ENCODE data around the gene KRTAP9-2. TPM values are rescaled to one million over a fixed set of nuclear protein-coding genes. Genes with fewer than 3 reads are reported as not detected.
"Not testable (repeated sequence)": the region's sequence is repeated elsewhere in the genome, so short reads cannot be mapped to it uniquely, and the experiment has no call there.

Gene KRTAP9-2
- total RNA-seq, 2 experiments from 2014 or later = not detected

DNA sequence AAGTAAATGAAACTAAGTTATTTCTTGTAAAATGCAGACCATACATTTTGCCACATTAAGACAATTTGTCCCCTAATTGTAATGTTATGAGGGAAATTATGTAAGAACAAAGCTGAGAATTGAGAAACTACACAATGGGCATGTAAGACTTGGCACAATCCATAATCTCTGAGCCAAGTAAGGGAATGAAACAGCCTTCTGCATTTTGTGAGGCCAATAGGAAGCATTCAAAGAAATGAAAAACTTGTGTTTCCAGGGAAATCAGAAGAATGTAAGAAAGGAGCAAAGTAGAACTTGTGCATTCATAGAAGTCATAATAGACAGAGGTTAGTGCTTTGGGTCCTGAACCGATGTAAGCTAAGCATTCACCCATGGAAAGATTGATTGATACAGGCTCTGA, 24.8 kb downstream of the KRTAP9-2 start:
- H3K27me3 Mint-ChIP-seq = peaks cover 44% of the 10 kb centered on the region
- no peaks in the 10 kb centered on the region for H3K4me1 Mint-ChIP-seq
- no peak overlapping the region for H3K27ac Mint-ChIP-seq
- CTCF ChIA-PET = interaction anchor here (0.9 kb wide), 1 partner anchor 196 kb away, joined by 3 read pairs; no protein-coding TSS in a partner anchor
- ATAC-seq = no peak
- H3K4me3 Mint-ChIP-seq = no peak overlapping the region
- H3K36me3 Mint-ChIP-seq = no peaks in the 10 kb centered on the region
- DNase-seq = no peak
- no peaks in the 10 kb centered on the region for H3K9me3 Mint-ChIP-seq (ENCODE audit: low read depth)

DNA sequence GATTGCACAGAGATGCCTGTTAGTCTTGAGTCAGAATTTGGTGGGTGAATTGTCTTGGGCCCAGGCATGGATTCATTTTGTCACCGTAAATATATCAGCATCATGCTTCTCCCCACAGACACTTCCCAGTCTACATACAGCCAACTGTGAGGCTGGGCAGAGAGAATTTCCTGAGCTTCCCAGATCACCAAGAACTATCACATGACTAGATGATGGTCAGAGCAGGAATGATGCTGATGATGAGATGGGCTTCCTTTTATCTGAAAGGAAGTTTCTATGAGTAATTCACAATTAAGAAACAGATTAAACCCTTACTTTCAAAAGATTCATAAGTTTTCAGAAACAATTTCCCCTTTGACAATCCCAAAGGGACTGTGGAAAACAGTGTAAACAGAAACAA, 28.4 kb downstream of the KRTAP9-2 start:
- no peak overlapping the region for H3K27ac Mint-ChIP-seq
- no peak for DNase-seq
- CTCF ChIA-PET = no interaction called here
- H3K9me3 Mint-ChIP-seq (ENCODE audit: low read depth) = no peaks in the 10 kb centered on the region
- ATAC-seq = no peak
- no peaks in the 10 kb centered on the region for H3K4me1 Mint-ChIP-seq
- no peaks in the 10 kb centered on the region for H3K36me3 Mint-ChIP-seq
- H3K4me3 Mint-ChIP-seq = no peak overlapping the region
- H3K27me3 Mint-ChIP-seq = peaks cover 65% of the 10 kb centered on the region

DNA sequence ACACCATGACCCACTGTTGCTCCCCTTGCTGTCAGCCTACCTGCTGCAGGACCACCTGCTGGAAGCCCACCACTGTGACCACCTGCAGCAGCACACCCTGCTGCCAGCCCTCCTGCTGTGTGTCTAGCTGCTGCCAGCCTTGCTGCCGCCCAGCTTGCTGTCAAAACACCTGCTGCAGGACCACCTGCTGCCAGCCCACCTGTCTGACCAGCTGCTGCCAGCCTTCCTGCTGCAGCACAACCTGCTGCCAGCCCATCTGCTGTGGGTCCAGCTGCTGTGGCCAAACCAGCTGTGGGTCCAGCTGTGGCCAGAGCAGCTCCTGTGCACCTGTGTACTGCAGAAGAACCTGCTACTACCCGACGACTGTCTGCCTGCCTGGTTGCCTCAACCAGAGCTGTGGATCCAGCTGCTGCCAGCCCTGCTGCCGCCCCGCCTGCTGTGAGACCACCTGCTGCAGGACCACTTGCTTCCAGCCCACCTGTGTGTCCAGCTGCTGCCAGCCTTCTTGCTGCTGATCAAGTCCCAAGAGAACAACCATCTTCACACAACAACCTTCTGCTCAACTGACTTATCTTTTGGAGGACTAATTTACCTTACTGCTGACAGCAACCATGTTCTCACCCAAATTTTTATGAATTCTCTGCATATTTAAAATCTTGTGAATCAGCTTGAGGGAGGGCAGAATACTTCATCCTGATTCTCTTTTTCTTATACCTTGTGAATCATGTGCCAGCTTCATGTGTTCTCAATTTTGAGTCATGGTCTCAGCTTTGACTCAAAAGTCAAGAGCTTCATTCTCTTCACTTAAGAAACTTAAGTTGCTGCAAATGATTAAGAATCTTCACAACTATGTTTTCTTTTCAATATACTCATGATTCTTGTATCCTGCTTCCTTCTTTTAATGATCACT, 29.2 kb downstream of the KRTAP9-2 start, which contains the start of gene KRTAP9-9:
KRTAP9-9 (plus strand) TSS at position 4 of the 910 bp plus-strand sequence.
- ATAC-seq; H3K9me3 Mint-ChIP-seq (ENCODE audit: low read depth); H3K4me1 Mint-ChIP-seq; CTCF ChIA-PET; H3K4me3 Mint-ChIP-seq; DNase-seq; H3K36me3 Mint-ChIP-seq; H3K27ac Mint-ChIP-seq: not testable (repeated sequence)
- H3K27me3 Mint-ChIP-seq = peaks cover 66% of the 10 kb centered on the region

DNA sequence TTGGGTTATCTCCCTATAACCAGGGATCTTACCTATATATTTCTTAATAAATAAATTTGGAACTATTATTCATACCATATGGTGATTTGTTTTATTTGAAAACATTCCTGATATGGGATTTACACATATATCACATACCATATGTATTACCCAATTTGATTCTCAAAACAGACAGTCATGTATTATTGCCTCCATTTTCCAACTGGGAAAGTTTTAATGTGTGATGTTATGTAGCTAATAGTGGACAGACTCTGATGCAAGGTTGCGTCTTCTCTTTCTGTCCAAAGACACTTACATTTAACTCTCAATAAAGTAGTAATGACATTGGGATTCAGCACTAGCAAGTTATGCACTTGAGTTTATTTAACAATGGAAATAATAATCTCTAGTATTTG, 29.8 kb downstream of the KRTAP9-2 start:
- no peak overlapping the region for H3K4me3 Mint-ChIP-seq
- H3K36me3 Mint-ChIP-seq = no peaks in the 10 kb centered on the region
- ATAC-seq (no peak), DNase-seq (no peak)
- no peak overlapping the region for H3K27ac Mint-ChIP-seq
- H3K9me3 Mint-ChIP-seq (ENCODE audit: low read depth) = no peaks in the 10 kb centered on the region
- CTCF ChIA-PET = no interaction called here
- H3K4me1 Mint-ChIP-seq = no peaks in the 10 kb centered on the region
- peaks cover 68% of the 10 kb centered on the region for H3K27me3 Mint-ChIP-seq

DNA sequence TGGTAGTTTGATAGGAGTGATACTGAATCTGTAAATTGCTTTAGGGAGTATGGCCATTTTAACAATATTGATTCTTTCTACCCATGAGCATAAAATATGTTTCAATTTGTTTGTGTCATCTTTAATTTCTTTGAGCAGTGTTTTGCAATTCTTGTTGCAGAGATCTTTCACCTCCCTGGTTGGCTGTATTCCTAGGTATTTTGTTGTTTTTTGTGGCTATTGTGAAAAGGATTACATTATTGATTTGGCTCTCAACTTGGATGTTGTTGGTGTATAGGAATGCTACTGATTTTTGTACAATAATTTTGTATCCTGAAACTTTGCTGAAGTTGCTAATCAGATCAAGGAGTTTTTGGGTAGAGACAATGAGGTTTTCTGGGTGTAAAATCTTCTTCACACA, 32.0 kb downstream of the KRTAP9-2 start:
- H3K9me3 Mint-ChIP-seq (ENCODE audit: low read depth) = no peaks in the 10 kb centered on the region
- peaks cover 68% of the 10 kb centered on the region for H3K27me3 Mint-ChIP-seq
- CTCF ChIA-PET = no interaction called here
- no peak overlapping the region for H3K27ac Mint-ChIP-seq
- ATAC-seq (no peak), DNase-seq (no peak)
- H3K4me1 Mint-ChIP-seq = no peaks in the 10 kb centered on the region
- no peak overlapping the region for H3K4me3 Mint-ChIP-seq
- no peaks in the 10 kb centered on the region for H3K36me3 Mint-ChIP-seq

DNA sequence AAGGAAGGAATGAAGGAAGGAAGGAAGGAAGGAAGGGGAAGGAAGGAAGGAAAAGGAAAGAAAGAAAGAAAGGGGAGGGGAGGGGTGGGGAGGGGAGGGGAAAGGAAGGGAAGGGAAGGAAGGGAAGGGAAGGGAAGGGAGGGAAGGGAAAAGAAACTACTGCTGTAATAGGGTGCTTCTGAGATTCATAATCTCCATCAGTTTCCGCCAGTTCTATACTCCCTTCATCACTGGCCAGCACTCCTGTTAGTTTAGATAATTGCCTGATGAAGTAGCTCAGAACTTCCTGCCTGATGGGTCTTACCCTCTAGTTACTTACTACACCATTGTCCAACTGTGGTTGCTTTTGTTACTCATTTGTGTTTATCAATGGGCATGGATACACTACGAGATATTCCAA, 36.8 kb downstream of the KRTAP9-2 start:
- H3K4me1 Mint-ChIP-seq = no peaks in the 10 kb centered on the region
- no peak overlapping the region for H3K4me3 Mint-ChIP-seq
- ATAC-seq (no peak), DNase-seq (no peak)
- H3K36me3 Mint-ChIP-seq = no peaks in the 10 kb centered on the region
- CTCF ChIA-PET = interaction anchor here (0.6 kb wide), 1 partner anchor 27 kb away, joined by 3 read pairs; no protein-coding TSS in a partner anchor
- no peak overlapping the region for H3K27ac Mint-ChIP-seq
- H3K9me3 Mint-ChIP-seq (ENCODE audit: low read depth) = no peaks in the 10 kb centered on the region
- peaks cover 50% of the 10 kb centered on the region for H3K27me3 Mint-ChIP-seq

DNA sequence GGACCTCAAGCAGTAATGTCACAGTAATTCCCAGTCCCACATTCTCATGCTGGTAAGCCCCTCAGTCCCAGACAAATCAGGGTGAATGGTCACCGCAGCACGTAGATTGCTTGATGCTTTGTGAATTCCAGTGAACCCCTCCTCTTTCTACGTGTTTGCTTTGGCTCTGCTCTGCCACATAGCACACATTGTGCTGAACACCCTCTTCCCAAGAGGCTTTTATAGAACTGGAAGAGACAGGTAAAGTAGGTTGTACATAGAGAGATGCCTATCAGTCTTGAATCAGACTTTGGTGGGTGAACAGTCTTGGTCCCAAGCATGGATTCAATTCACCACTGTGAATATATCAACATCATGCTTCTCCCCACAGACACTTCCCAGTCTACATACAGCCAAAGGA, 38.2 kb downstream of the KRTAP9-2 start:
- no peak for ATAC-seq
- CTCF ChIA-PET = no interaction called here
- no peaks in the 10 kb centered on the region for H3K4me1 Mint-ChIP-seq

DNA sequence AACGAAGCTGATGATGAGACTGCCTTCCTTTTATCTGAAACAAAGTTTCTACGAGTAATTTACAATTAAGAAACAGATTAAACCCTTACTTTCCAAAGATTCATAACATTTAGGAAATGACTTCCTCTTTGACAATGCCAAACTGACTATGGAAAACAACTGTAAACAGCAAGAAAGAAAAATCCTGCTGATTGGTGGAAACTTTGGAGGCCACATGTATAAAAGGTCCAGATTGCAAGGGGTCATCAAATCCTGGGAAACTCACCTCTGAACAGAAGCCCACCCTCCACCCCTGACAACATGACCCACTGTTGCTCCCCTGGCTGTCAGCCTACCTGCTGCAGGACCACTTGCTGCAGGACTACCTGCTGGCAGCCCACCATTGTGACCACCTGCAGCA, 38.6 kb downstream of the KRTAP9-2 start, which contains the start of gene KRTAP9-6:
KRTAP9-6 (plus strand) TSS at position 301 of the 400 bp plus-strand sequence; CDS start at position 301, 0 bp downstream.
- peaks cover 34% of the 10 kb centered on the region for H3K27me3 Mint-ChIP-seq
- no peaks in the 10 kb centered on the region for H3K4me1 Mint-ChIP-seq
- H3K27ac Mint-ChIP-seq = no peak within 1 kb of the TSS
- H3K9me3 Mint-ChIP-seq (ENCODE audit: low read depth) = no peaks in the 10 kb centered on the region
- CTCF ChIA-PET = no interaction called here
- DNase-seq = no peak
- H3K4me3 Mint-ChIP-seq = no peak within 1 kb of the TSS
- H3K36me3 Mint-ChIP-seq = no peaks in the 10 kb centered on the region
- ATAC-seq = no peak

More for the DNA sequence above, 38.2 kb downstream of the KRTAP9-2 start:
- Mint-ChIP-seq H3K9me3 (ENCODE audit: low read depth) (no peaks in the 10 kb centered on the region), H3K4me3 (no peak overlapping the region), H3K36me3 (no peaks in the 10 kb centered on the region), H3K27me3 (peaks cover 37% of the 10 kb centered on the region), H3K27ac (no peak overlapping the region)
- no peak for DNase-seq

DNA sequence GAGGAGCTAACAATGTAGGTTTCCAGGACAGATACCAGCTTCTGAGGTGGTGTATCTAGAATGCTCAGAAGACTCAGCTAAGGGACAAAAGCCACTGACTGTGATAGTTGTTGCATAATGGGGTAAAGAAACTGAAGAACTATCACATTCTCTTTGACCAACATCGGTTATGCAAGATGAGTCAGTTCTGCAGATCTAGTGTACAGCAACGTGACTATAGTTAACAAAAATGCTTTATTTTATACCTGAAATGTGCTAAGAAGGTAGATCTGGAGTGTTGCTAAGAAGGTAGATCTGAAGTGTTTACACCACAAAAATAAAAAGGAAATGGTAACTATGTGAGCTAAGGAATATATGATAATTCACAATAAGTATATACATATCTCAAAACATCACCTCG, 41.3 kb downstream of the KRTAP9-2 start:
- H3K27ac Mint-ChIP-seq = no peak overlapping the region
- no peaks in the 10 kb centered on the region for H3K9me3 Mint-ChIP-seq (ENCODE audit: low read depth)
- H3K27me3 Mint-ChIP-seq = peaks cover 10% of the 10 kb centered on the region
- no peaks in the 10 kb centered on the region for H3K4me1 Mint-ChIP-seq
- no peaks in the 10 kb centered on the region for H3K36me3 Mint-ChIP-seq
- no peak overlapping the region for H3K4me3 Mint-ChIP-seq
- CTCF ChIA-PET = no interaction called here
- DNase-seq (no peak), ATAC-seq (no peak)

DNA sequence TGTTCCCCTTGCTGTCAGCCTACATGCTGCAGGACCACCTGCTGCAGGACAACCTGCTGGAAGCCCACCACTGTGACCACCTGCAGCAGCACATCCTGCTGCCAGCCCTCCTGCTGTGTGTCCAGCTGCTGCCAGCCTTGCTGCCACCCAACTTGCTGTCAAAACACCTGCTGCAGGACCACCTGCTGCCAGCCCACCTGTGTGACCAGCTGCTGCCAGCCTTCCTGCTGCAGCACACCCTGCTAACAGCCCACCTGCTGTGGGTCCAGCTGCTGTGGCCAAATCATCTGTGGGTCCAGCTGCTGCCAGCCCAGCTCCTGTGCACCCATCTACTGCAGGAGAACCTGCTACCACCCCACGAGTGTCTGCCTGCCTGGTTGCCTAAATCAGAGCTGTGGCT, 44.9 kb downstream of the KRTAP9-2 start:
- H3K27me3 Mint-ChIP-seq; H3K36me3 Mint-ChIP-seq; ATAC-seq; H3K9me3 Mint-ChIP-seq (ENCODE audit: low read depth); DNase-seq; CTCF ChIA-PET; H3K27ac Mint-ChIP-seq; H3K4me1 Mint-ChIP-seq; H3K4me3 Mint-ChIP-seq: not testable (repeated sequence)

DNA sequence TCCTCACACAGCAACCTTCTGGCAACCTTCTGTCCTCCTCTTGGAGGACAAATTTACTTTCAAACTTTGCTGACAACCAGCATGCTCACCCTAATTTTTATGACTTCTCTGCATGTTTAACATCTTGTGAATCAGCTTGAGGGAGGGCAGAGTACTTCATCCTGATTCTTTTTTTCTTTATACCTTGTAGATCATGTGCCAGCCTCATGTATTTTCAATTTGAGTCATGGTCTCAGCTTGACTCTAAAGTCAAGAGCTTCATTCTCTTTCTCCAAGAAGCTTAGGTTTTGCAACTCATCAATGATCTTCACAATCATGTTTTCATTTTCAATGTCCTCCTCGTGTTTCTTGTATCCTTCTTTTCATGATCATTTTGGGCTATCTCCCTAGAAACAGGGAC, 45.4 kb downstream of the KRTAP9-2 start:
- no peak overlapping the region for H3K4me3 Mint-ChIP-seq
- H3K27ac Mint-ChIP-seq = no peak overlapping the region
- H3K4me1 Mint-ChIP-seq = no peaks in the 10 kb centered on the region
- ATAC-seq (no peak), DNase-seq (no peak)
- CTCF ChIA-PET = no interaction called here
- H3K36me3 Mint-ChIP-seq = no peaks in the 10 kb centered on the region
- H3K9me3 Mint-ChIP-seq (ENCODE audit: low read depth) = no peaks in the 10 kb centered on the region
- peaks cover 12% of the 10 kb centered on the region for H3K27me3 Mint-ChIP-seq

DNA sequence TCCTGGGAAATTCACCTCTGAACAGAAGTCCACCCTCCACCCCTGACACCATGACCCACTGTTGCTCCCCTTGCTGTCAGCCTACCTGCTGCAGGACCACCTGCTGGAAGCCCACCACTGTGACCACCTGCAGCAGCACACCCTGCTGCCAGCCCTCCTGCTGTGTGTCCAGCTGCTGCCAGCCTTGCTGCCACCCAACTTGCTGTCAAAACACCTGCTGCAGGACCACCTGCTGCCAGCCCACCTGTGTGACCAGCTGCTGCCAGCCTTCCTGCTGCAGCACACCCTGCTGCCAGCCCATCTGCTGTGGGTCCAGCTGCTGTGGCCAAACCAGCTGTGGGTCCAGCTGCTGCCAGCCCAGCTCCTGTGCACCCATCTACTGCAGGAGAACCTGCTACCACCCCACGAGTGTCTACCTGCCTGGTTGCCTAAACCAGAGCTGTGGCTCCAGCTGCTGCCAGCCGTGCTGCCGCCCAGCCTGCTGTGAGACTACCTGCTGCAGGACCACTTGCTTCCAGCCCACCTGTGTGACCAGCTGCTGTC, 49.3 kb downstream of the KRTAP9-2 start, which contains the start of gene KRTAP9-7:
KRTAP9-7 (plus strand) TSS at position 51 of the 543 bp plus-strand sequence; CDS start at position 51, 0 bp downstream.
- H3K9me3 Mint-ChIP-seq (ENCODE audit: low read depth); CTCF ChIA-PET; H3K4me3 Mint-ChIP-seq; H3K27ac Mint-ChIP-seq; H3K36me3 Mint-ChIP-seq; ATAC-seq; DNase-seq; H3K4me1 Mint-ChIP-seq: not testable (repeated sequence)
- peaks cover 25% of the 10 kb centered on the region for H3K27me3 Mint-ChIP-seq

All from activated CD8-positive, alpha-beta memory T cell treated with anti-CD3 and anti-CD28 coated beads, Interleukin-2, amount 10 ng/mL, durations not matched to agents 7 days and 5 days (primary cell).